Lung microvascular endothelial cell (primary cell): Measurements from ENCODE around the gene MB. TPM values are rescaled to one million over a fixed set of nuclear protein-coding genes. Genes with fewer than 3 reads are reported as not detected.
A peak's percentile ranks its signal among the peaks of the same experiment; 100 is the strongest.
"Not testable (repeated sequence)": the region's sequence is repeated elsewhere in the genome, so short reads cannot be mapped to it uniquely, and the experiment has no call there.

Experiments used
- DNase-seq, 2 donors: peaks; one replicate each; pipeline versions ENCODE4 v3.0.0 to v3.0.0-alpha.2; 2010; ENCODE audit warnings: low read depth in 2 of 2
- total RNA-seq: library from RNA; depleted of rRNA; stranded (reverse); fragments of >200 nt; gene quantifications from 2 replicates; pipeline ENCODE4 v1.2.1, GENCODE V29; 2014

MB gene
- total RNA-seq: not detected in 2 replicates

DNA sequence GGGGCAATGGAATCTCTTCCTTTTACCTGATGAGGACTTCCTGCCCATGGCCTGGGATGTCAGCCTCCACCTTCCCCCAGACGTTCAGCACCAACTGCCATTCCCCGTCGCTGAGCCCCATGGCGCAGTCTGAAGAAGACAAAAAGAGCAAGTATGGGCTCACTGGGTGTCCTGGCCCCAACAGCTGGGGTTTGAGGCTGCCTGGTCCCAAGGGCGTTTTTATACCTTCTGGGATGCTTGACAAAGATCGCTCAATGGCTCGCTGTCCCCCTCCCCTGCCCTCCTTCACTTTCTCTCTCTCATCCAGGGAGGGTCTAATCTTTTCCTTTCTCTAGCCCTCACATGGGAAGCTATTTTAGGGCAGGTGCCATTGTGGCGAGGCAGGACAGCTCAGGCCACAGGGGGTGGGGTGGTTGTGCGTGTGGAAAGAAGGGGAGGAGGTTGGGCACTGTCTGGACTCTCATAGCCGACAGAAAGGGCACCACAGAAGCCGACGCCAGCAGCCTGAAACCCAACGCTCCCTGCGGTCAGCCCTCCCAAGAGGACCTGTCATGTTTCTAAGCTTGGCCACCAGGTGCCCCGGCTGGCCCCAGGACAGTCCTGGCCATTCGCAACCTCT, at the start of gene MB:
TSS of gene MB (minus strand) at position 193 of the 619 bp plus-strand sequence. CDS start at position 121, 72 bp downstream.
- DNase-seq: no peak

DNA sequence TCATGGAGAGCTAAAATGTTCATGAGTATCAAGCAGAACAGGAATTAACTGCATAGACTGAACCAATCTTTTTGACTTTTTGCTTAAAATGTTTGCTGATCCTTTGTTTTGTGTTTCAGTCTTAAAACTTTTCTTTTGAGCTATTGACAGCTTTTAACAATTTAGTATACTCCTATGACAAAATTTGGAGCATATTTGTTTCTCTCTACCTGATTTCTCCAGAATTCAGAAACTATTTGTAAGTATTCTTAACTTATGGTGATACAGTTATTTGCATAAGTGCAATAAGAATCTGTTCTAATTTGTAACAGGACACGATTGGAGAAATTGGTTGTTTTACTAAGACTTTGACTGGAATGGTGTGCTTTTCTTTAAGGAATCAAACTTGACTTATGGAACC, 49.6 kb upstream of the MB start:
- not testable (repeated sequence) for DNase-seq

DNA sequence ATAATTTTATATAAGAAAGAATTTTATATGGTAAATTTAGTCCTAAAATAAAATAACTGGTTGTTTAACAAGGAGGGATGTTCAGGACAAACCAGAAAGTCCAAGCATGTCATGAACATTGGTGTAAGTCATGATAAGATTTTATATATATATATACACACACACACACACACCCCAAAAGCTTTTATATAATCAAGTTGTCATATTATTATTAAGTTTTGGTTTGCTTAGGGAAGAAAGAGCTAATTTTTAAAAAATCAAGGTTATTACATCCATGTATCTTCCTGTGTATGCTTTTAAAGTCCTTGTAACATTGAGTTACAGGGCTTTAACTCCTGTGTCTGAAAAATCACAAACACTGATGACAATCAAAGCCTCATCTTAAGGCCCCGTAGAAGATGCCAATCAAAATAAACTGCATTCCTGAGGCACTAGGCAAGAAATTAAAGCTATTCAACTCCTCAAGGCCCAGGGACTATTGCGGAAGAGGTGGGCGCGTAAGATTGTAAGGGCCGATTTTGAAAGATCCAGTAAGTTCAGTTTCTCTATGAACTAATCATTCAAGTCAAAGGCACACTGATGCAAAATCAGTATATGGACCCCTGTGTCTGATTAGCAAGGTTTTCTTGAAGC, 47.9 kb upstream of the MB start:
- no peak for DNase-seq

DNA sequence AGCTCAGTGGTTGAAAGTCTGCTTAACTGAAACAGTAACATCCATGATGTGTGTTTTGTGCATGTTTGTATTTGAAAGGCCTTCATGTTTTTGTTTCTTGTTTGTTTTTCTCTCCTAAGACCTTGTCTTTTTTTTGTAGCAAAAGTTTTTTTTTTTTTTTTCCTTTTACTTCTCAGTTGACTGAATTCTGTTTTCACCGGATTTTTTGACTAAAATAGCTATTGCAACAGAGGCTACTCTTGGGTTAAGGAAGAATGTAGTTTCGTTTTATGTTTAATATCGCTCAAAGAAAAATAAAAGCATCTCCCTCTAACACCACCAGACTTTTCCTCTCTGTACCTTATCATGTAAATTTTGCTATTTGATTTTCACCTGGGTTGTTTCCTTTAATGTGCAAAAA, 46.2 kb upstream of the MB start:
- DNase-seq: no peak

DNA sequence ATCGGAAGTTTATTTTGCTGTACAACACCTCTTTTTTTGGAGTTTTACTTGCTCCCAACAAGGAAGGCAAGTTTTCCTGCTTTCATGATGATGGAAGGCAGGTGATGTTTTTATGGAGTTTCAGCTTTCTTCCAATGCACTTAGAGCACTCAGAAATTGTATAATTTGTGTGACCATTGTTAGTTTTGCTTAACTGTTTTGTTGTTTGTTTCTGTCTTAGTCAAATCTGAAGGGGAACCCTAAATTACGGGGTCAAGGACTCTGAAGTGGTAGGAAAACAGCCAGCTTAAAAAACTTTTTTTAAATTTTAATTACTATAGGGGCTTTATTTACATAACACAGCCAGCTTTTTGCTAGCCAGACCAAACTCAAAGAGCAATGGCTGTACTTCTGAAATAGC, 45.8 kb upstream of the MB start:
- DNase-seq: no peak

DNA sequence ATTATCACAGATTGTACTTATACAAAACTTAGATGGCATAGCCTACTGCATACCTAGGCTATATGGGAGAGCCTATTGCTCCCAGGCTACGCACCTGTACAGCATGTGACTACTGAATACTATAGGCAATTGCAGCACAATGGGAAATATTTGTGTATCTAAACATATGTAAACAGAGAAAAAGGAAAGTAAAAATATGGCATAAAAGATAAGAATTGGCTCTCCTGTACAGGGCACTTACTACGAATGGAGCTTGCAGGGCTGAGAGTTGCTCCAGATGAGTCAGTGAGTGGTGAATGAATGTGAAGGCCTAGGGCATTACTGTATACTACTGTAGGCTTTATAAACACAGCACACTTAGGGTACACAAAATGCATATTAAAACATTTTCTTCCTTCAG, 44.3 kb upstream of the MB start:
- peak in 1 of 2 donors; percentile 13 for DNase-seq

DNA sequence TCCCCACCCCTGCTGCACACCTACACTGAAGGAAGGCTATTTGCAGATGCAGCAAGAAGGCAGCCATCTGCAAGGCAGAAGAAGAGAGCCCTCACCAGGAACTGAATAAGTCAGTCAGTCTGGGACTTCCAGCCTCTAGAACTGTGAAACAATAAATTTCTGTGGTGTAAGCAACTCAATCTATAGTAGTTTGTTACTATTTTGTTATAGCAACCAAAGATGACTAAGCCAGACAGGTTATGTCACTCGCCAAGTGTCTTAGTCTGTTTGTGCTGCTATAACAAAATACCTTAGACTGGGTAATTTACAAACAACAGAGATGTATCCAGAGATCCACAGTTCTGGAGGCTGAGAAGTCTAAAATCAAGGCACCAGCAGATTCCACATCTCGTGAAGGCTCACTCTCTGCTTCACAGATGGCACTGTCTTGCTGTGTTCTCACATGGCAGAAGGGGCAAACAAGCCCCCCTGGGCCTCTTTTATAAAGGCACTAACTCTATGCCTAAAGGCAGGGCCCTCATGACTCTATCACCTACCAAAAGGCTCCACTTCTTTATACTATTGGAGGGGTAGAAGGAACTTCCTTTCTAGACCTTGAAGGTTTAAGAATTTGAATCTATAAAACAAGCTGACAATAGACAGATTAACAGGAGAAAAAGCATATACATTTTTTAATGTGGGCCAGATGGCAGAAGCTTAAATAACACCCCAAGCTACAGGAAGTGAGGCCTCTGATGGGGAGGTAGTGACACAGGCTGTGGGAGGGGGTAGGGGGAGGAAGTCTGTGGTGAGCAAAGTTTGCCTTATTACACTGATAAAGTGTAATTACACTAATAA, 43.4 kb upstream of the MB start:
- peak in 1 of 2 donors; percentile 54 for DNase-seq

DNA sequence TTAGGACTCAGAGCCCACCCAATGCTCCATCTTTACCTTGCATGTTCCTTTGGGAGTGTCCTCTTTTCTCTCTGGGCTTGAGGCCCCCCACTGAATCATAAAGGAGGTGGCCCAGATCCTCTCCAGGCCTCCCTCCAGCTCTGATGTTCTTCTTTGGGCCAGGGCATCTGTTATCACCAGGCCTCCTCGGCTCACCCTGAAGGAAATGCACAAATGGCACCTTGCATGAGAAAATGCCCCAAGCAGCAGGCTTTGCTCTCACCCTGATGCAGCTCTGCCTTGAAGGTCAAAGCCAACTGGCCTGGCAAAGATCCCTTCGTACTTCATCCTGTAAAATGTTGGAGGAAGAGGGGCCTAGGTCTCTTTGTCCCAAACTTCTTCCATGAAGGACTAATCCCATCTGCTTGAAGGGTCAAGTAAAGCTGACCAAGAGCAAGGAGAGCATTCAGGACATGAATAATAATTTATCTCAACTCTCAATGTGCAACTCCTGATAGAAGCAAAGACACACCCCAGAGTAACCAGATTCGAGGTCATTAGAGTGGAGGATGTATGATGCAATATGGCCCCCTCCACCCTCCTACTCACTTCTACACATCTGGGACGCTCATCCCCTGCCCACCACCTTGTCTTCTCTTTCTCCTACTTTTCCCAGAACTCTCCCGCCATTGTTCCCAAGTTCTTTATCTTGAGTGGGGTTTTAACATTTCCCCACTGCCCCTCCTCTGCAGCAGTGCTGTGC, 40.6 kb upstream of the MB start:
- DNase-seq: no peak

DNA sequence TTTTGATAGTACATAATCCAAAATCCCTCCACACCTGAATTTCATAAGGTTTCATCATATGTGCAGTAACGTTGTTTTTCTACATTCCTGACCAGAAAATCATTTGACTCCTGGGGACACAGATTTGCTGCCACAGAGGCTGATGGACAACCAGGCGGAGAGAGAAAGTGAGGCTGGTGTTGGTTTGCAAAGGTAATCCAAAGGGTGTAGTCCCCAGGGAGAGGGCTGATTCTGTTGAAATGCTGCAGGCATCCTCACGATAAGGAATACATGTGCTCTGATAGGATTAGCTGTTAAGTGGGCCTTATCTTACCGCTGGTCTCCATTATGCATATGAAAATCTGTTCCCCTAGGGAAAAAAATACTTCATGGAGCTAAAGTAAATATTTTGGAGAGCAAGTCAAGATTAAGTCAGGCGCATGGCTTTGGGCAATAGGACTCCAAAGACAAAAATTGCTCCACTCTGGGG, 39.2 kb upstream of the MB start:
- DNase-seq: no peak

DNA sequence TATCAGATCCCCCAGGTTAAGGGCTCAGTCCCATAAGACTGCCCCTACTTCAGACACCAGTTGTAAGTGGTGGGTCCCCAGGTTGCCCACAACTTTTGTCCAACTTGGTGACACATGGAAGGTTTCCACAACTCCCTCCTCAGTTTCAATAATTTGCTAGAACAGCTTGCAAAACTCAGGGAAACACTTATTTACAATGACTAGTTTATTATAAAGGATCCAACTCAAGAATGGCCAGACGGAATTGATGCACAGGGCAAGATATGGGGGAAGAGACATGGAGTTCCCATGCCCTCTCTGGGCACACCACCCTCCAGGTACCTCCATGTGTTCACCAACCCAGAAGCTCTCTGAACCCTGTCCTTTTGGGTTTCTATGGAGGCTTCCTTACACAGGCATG, 36.7 kb upstream of the MB start:
- DNase-seq: no peak

DNA sequence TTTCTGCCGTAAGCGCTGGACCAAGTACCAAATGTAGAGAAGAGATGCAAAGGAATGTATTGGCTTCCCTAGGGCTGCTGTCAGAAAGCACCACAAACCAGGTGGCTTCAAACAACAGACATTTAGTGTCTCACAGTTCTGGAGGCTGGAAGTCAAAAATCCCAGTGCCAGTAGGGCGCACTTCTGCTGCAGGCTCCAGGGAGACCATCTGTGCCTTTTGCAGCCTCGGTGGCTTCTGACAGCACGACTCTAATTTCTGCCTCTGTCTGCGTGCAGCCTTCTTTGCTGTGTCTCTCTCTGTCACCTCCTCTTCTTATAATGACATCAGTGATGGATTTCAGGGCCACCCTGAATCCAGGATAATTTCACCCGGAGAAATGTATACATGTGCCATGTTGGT, 34.0 kb upstream of the MB start:
- DNase-seq: no peak

DNA sequence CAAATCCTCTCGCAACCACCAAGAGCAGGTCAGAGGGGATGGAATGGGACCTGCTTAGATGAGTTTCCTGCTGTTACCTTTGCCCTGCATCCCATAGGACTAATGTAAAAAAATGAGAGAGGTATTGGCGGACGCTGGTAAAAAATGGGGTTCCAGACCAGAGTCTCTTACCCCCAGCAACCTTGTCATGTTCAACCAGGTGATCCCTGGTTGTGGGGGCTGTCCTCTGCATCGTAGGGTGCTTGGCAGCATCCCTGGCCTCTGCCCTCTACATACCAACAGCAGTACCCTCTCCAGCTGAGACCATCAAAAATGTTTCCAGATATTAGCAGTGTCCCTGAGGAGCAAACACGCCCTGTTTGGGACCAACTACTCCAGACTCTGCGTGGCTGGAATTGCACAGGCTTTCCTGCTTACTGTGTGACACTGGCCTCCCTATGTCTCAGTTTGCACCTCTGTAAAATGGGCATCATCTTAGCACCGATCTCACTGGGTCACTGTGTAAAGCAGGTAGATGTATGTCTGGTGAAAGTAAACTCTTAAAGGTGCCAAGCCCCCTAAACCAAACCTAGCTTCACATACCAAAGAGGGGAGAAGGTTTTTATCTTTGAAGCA, 32.6 kb upstream of the MB start:
- DNase-seq: no peak

DNA sequence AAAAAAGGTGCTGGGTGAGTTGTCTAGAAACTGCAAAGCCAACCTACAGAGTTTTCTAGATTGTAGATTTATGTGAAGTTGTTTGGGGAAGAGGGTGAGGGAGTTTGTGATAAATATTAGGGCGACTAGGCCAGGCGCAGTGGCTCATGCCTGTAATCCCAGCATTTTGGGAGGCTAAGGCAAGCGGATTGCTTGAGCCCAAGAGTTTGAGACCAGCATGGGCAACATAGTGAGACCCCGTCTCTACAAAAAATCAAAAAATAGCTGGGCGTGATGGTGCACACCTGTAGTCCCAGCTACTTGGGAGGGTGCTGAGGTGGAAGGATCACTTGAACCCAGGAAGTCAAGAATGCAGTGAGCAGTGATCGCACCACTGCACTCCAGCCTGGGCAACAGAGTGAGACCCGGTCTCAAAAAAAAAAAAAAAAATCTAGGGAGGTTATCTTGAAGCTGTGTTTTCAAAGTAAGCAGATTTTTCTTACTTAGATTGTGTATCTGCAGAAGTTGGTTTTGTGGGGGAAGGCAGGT, 32.0 kb upstream of the MB start:
- DNase-seq: no peak

DNA sequence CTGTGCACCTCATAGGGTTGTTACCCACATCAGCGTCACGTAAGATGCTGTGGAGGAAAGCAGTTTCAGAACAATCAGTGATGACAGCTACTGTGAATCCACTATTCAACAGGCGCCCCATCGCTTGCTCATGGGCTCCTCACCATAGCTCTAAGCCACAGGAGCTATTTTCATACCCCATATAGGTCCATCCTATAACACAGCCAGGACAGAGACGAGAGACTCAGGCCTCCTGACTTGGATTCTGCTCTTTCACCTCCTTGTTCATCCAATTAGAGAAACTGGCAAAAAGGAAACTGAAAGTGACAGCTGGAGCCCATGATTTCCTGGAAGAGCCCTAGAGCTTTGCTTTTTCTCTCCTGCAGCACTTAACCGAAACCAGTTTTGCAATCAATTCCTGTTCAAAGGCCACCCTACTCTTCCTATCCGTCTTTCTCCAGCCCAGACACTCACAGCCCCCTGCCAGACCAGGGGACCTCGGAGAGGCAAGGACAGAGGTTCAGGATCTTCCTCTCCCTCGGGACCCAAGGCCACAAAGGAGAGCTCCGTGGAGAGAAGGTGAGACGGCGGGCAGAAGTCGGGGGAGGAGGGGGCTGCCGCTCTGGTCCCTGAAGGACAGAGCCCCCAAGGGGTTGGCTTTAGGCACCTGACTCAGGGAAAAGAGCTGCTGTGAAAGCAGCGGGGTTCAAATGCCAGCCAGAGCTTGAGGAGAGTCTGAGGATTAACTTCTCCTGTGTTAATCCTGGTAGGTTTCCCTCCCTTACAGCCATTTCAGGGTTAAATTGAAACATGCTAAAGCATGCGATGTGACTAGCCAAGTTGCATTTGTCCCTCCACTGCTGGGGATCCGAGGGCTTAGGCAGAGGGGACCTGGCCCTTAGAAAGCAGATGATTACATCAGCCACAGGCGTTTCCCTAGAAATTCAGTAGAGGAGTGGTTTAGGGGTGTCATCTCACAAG, 31.2 kb upstream of the MB start, which contains the start of gene APOL6:
TSS of gene APOL6 (plus strand) at position 381 of the 960 bp plus-strand sequence. CDS start 7,980 bp downstream, outside the sequence.
- peak; percentile 79 to 80 for DNase-seq

DNA sequence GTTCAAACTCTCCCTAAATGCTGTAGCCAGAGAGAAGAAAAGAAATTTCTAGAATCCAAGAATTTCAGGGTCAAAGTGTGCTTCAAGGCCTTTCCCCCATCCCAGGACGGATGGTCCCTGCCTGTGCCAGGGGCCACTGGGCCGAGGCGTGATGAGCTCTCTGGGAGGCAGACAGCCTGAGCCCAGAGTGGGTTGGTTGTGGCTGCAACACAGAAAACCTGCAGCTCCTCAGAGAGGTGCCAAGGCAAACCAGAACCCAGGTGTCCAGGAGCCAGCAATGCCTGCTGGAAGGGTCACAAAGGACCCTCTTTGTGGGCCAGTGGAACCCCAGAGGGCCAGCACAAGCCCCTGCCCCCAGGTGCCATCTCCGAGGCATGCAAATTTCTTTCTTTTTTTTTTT, 28.5 kb upstream of the MB start:
- no peak for DNase-seq

DNA sequence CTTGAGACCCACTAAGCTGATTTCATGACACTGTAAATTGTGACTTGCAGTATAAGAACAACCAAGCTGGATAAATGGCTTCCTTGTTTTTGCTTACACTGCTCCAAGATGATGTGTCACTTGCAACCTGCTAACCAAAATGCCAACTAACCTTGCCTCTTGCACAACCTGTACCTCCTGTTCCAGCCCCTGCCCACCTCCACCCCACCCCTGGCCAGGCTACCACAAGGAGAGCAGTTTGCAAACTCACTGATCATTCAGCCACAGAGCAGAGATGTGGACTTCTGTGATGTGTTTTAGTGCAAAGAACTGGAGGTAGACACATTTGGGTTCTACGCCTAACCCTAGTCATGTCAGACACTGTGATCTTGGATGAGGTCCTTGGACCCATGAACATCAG, 26.9 kb upstream of the MB start:
- DNase-seq: no peak

DNA sequence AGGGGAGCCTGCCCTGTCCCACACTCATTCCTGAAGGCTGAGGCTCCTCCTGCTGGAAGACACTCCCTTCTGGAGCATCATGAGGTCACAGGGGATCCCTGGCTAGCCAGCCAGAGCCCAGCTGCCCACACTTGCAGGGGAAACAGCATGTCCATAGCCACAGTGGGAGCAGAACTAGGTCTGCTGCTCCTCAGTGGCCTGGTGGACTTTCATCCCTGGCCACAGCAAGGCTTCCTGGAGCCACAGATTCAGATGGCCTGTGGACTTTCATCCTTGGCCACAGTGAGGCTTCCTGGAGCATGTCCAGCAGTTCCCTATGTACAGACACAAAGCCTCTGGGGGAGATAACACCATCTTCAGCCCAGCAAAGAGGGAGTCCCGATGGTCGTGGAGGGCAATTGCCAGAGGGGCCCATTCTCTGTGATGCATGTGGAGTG, 25.2 kb upstream of the MB start:
- no peak for DNase-seq

DNA sequence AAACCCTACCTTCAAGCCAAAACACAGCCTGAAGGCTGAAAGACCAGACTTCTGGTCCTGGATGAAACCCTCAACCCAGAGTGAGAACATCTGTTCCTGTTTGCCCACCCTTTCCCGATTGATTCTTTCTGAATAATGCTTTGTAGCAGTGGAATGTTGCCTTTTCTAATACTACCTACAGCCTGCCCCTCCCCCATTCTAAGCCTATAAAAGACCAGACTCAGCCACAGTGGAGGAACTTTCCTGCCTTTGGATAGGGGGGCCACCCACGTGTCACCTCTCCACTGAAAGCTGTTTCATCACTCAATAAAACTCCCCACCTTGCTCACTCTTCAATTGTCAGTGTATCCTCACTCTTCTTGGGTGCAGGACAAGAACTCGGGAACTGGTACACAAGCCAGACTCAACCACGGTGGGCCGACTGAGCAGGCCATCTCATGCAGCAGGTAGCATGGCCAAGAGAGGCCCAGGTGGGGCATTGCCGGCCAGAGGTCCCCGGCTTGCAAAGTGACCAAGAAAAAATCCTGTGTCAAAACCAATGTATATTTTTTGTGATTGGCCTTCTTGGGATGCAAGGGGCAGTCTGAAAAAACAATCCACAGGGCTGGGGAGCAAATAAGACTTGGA, 24.5 kb upstream of the MB start:
- DNase-seq: no peak

DNA sequence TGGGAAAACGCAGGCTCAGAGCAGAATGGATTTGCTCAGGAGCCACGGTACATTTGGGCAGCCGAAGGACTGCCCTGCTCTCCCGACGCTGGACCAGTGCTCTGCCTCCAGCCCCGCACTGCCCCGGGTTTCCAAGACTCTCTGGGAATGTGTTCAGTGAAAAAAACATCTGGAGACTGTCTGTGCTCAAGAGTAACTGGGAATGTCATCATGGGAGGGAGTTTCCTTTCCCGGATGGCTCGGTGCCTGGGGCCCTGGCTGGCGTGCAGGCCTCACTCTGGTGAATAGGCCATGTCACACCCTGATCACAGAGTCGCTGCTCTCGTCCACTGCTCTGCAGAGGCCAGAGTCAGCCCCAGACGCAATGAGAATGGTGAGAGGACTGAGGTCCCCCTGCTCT, 21.3 kb upstream of the MB start:
- peak; percentile 56 to 70 for DNase-seq
